Retinal pigment epithelial cell (primary cell): ENCODE measurements around the gene UGP2.

Experiments used
- DNase-seq: peaks from one replicate; pipeline ENCODE4 v3.0.0-alpha.2; 2010; ENCODE audit warnings: low read depth
- H3K4me3 ChIP-seq: 2 replicates; pipeline ENCODE4 v1.5.1; 2011; ENCODE audit warnings: mild to moderate bottlenecking, low read length, control low read depth, moderate library complexity
- CTCF ChIP-seq: conservative IDR thresholded peaks from 2 replicates; pipeline ENCODE4 v1.5.1; 2011; ENCODE audit warnings: low read depth, low read length, control low read depth, inconsistent platforms

UGP2 gene

GRCh38 chr2:63891488-63892030 is 49.9 kb downstream of the UGP2 start:
- TF ChIP-seq CTCF: no peak
- DNase-seq: no peak
- no peak overlapping the region for H3K4me3 ChIP-seq

DNA sequence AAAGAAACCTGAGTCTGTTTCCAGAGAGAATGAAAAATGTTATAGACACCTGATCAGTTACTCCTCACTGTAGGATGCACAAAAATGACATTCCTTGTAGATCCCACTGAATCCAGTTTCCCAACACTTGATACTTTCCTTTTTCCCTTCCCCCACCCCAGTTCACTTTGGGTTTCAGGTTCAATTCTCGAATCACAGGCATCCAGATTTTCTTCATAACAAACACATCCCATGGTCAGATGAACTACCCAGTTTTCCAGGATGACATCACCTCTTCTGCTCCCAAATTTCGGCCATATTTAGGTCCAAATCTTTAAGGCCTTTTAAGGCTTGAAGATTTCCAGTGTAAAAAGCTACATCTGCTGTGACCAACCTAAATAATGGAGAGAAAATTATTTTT is 51.5 kb downstream of the UGP2 start:
- no peak for TF ChIP-seq CTCF
- H3K4me3 ChIP-seq: no peak overlapping the region
- no peak for DNase-seq

DNA sequence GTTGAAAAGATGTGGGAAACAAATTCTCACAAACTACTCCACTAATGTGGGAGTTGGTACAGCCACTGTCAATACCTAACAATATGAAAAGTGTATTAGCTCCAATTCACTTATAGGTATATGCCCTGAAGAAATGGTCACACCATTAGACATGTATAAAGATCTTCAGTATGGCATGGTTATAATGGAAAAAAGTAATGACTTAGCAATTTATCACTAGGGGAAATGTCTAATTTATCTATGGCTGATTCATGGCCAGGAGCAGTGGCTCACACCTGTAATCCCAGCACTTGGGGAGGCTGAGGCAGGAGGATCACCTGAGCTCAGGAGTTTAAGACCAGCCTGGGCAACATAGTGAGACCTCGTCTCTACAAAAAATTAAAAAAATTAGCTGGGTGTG is 52.5 kb downstream of the UGP2 start:
- no peak overlapping the region for H3K4me3 ChIP-seq
- no peak for DNase-seq
- TF ChIP-seq CTCF: no peak

GRCh38 chr2:63898839-63899238 is 57.1 kb downstream of the UGP2 start:
- no peak for DNase-seq
- no peak overlapping the region for H3K4me3 ChIP-seq
- no peak for TF ChIP-seq CTCF

- no peak for TF ChIP-seq CTCF
- H3K4me3 ChIP-seq: no peak overlapping the region
- no peak for DNase-seq
Measured at GRCh38 chr2:63899639-63900038, 57.9 kb downstream of the UGP2 start.

GRCh38 chr2:63902149-63902548 is 60.5 kb downstream of the UGP2 start:
- DNase-seq: no peak
- TF ChIP-seq CTCF: no peak
- no peak overlapping the region for H3K4me3 ChIP-seq

DNA sequence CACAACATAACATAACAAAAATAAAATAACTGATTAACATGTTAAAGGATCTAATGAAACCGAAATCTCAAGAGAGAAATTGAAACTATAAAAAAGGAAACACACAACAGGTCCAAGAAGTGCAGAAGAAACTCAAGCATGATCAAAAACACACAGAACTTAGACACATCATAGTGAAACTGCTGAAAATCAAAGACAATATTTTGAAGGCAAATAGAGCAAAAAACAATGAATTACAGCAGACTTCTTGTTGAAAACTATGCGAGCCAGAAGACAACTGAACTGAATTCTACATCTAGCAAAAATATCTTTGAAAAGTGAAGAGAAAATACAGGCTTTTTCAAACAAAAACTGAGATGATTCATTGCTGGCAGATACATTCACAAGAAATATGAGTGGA is 61.3 kb downstream of the UGP2 start:
- H3K4me3 ChIP-seq: no peak overlapping the region
- TF ChIP-seq CTCF: no peak
- DNase-seq: no peak
